GM18505 (cell line): ENCODE results near the gene RMC1.
A peak's percentile ranks its signal among the peaks of the same experiment; 100 is the strongest.

Source experiments
- ATAC-seq: cut with Tn5 transposase; IDR thresholded peaks from one replicate; pipeline ENCODE4 v1.9.1; 2021; ENCODE audit not compliant: unreplicated experiment
- POLR2A ChIP-seq: IDR thresholded peaks from 4 replicates; pipeline ENCODE4 v1.6.1; 2011; ENCODE audit warnings: borderline replicate concordance; ENCODE audit not compliant: insufficient read depth, insufficient read length; ENCODE audit errors: extremely low read depth

Gene RMC1

DNA sequence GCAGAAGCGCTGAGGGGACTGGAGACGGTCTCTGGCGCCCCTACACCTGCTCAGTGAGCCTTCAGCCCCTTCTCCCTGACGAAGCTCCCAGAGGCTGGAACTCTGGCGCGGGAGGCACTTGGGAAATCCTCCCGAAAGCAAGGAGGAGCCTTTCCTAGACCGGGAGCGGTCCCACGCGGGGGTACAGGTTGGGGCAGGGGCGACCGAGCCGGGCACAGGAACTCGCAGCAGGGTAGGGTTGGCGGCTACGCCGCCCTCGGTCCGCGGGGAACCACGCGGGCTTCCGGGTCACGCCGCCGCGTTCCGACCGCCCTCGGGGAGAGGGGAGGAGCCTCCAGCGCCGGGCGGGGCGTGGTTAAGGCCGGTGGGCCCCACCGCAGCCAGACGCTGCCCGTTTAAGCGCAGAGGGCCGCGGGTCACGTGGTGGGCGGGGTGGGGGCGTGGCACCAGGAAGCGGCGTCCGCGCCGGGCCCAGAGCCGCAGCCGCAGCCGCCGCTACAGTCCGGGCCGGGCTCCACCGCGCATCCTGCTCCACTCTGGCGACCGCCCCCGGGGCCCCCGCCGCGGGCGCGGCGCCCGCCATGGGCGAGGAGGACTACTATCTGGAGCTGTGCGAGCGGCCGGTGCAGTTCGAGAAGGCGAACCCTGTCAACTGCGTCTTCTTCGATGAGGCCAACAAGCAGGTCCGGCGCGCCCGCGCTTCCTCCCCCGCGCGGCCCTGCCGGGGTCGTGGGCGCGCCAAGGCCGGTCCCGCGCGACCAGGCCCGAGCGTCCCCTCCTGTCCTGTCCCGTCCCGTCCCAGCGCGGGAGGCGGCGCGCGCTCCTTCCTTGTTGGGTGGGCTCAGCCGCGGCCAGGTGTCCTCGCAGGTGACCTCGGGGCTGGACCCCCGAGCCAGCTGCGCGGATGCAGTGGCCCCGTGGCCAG, at the start of gene RMC1:
TSS of gene RMC1 (plus strand) at position 474 of the 925 bp plus-strand sequence. CDS start at position 582, 108 bp downstream.
- ATAC-seq: peak; percentile 79
- TF ChIP-seq POLR2A: peak; percentile 97

DNA sequence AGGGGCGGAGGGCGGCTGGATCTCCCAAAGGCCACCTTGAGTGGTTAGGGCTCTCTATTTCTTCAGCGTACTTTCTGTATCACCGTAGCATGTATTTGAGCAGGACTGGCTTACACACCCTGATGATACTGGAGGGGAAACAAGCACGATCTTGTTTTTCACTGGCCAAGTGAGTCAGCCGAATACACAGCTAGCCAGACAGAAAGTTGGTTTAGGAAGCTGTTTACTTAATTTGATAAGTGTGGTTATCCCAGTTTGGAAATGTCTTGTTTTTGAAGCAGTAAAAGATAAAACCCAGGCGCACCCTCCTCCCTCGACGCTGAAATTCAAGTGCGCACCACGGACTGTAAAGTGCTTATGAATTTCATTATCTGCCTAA, 49.6 kb upstream of the RMC1 start:
- TF ChIP-seq POLR2A: no peak
- no peak for ATAC-seq

- no peak for TF ChIP-seq POLR2A
- no peak for ATAC-seq
Measured at GRCh38 chr18:23456835-23457234, 46.5 kb upstream of the RMC1 start.

- no peak for ATAC-seq
- no peak for TF ChIP-seq POLR2A
Measured at GRCh38 chr18:23458830-23459529, 44.3 kb upstream of the RMC1 start.

- no peak for TF ChIP-seq POLR2A
- ATAC-seq: no peak
Measured at GRCh38 chr18:23459530-23459921, 43.8 kb upstream of the RMC1 start.

GRCh38 chr18:23460285-23461273, 42.7 kb upstream of the RMC1 start:
- no peak for TF ChIP-seq POLR2A
- ATAC-seq: no peak

- no peak for TF ChIP-seq POLR2A
- no peak for ATAC-seq
Measured at GRCh38 chr18:23462876-23463275, 40.4 kb upstream of the RMC1 start.

- ATAC-seq: no peak
- TF ChIP-seq POLR2A: no peak
Measured at GRCh38 chr18:23468753-23469459, 34.4 kb upstream of the RMC1 start.

DNA sequence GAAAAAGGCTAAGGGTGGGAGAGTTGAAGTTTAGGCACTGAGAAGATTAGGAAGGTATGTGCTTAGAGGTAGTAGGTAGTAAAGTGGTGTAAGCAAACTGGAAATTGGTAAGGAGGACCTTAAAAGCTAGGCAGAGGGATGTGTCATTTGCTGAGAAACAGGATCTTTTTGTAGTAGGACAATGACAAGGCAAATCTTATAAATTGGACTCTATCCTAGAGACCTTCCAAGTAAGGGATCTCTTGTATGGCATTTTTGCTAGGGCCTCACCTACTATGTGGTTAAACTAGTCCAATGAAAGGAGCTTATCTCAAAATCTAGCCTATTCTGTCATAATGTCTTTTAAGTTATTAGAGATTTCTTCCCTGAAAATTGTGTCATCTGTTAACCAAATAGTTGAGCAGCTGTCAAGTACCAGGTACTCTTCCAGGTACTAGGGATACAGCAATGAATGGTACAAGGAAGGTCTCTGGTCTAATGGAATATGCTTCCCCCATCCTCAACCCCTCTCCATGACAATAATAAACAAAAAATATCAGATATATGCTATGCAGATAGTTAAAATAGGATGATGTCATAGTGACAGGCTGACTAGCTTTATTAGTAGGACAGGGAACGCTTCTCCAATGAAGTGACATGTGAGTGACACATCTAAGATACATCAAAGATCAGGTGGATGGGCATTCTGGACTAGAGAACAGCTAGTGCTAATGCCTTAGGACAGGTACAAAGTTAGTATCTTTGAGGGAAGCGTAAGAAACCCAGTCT, 32.5 kb upstream of the RMC1 start:
- no peak for ATAC-seq
- no peak for TF ChIP-seq POLR2A

DNA sequence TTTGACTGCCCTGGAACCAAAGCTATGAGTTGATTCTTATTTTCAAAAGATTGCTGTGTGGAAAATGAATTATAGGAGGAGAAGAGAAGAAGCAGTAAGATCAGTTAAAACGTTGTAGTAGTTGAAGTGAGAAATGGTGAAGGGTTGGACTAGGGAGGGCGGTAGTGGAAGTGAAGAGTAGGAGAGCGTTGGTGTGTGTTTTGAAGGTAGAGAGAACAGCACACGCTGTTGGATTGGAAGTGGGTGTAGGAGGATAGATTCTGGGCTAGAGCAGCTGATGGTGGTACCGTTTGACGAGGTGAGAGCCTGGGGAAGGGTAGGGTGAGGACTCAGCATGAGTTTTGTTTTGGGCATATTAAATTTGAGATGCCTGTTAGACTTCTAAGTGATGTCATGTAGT, 31.8 kb upstream of the RMC1 start:
- TF ChIP-seq POLR2A: no peak
- ATAC-seq: no peak

GRCh38 chr18:23479829-23480505, 23.3 kb upstream of the RMC1 start:
- ATAC-seq: peak; percentile 57
- no peak for TF ChIP-seq POLR2A
